Measurements from ENCODE around the gene RAD18.

The RAD18 gene

DNA sequence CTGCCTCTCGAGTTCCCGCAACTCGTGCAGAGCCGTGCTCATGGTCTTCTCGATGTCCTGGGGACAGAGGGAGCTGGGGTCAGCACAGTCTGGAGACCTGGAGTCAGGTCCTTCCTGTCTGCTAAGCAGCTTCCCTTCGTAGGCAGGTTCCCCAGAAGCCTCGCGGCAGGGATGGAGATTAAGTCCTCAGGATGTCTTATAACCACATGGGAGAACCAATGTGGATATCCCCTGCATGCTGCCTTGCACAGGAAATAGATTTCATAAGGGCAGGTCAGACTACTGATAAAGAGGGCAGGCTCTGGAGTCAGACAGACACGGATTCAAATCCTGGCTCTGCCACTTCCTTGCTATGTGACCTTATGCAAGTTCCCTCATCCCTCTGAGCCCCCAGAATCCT, 22.6 kb upstream of the RAD18 start:
- DNase-seq (ENCODE audit: low spot score) = no peak

DNA sequence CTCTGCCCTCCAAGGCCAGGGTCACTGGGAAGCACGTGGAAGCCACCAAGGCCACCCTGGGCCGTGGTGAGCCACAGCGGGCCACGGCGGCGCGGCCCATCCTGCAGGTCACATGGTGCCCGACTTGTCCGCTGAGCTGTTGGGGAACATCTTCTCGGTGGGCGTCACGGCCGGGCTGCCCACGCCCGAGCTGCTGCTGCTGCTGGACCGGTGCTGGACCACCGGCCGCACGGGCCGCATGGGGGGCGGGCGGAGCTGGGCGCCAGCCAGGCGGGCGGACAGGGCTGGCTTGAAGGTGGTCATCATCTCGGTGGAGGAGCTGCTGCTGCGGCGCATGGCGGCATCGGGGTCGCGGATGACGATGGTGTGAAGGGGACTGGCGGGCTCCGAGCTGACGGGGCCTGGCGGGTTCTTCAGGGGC, 22.1 kb upstream of the RAD18 start:
- DNase-seq (ENCODE audit: low spot score) = no peak

DNA sequence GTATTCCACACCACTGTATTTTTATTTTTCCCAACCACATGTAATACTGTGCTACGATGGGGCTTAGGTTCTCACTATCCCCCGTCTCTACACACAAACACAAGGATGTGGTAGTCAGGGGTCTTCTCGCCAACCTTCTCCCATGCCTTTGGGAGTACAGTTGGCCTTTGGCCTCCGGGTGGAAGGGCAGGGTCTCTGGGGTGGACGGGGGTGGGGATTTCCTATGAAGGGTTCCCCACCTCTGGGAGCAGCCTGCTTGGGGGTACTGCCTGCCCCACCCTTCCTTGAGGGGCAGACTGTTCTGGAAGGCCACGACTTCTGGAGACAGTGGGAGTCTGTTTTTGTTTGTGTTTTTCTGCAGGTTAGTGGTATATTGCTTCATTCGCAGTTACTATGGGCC, 21.3 kb upstream of the RAD18 start:
- DNase-seq (ENCODE audit: low spot score) = no peak

DNA sequence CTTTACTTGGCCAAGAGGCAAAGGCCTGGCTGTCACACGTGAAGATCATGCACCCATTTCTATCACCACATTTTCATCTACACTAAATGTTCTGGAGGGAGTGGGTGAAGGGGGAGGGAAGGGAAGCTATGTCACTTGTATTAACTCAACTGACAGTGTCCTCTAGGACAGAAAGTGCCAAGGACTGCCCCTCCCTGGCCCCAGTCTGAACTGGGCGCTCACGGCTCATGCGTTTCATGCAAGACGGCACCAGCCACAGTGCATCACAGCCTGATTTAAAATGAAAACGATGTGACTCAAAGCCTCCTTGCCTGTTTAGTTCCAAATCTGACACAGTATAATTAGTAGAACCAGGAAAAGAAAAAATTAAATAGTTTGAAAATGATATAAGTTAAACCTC, 20.8 kb upstream of the RAD18 start:
- DNase-seq (ENCODE audit: low spot score) = no peak

DNA sequence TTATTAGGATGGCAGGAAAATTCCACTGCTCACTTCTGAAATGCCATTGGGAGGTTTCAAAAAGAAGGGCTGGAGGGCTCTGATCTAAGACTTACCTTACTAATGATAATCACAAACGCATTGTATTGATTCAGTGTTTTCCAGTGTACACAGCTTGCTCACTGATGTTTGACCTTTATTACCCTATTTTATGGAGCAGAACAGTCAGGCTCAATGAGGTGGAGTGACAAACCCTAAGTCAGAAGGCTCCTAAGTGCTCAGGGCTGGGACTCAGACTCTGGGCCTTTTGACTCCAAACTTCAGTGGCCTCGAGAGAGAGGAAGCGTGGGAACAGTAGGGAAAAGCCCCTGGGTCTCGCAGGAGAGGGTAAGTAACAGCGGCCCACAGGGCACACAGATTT, 20.3 kb upstream of the RAD18 start:
- no peak for DNase-seq (ENCODE audit: low spot score)

DNA sequence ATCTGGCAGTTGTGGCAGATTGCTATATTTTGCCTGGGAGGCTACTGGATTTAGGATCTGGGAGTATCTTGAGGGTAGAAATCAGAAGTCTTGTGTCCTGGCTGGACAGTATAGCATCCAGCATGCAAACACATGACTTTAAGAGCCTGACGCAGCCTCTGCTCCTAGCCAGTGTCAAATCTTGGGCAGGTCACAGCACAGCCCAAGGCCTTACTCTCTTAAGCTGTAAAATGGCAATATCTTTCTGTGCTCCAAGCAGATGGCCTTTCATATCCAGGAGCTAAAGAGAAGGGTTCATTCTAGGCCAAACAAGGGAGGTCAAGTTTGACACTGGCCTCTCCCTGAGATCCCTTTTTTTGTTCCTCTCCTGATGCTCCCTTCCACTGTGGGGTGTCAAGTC, 19.8 kb upstream of the RAD18 start:
- DNase-seq (ENCODE audit: low spot score) = no peak

DNA sequence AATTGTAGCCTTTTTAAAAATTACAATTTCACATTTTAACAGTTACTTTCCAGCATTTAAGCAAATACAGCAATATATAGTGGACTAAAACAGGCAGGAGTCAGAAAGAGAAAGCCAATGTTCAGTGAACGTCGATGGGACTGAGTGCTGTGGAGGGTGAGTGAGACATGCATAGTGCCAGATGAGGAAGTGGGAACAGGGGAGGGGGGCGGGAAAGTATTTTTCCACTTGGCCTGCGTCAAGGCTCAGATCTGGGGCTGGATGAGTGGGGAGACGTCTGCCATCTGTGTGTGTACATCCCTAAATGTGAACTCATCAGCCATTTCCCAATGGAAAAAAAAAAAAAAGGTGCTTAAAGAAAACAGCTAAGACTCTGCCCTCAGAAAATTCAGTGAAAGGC, 19.2 kb upstream of the RAD18 start:
- DNase-seq (ENCODE audit: low spot score) = peak; percentile 39

DNA sequence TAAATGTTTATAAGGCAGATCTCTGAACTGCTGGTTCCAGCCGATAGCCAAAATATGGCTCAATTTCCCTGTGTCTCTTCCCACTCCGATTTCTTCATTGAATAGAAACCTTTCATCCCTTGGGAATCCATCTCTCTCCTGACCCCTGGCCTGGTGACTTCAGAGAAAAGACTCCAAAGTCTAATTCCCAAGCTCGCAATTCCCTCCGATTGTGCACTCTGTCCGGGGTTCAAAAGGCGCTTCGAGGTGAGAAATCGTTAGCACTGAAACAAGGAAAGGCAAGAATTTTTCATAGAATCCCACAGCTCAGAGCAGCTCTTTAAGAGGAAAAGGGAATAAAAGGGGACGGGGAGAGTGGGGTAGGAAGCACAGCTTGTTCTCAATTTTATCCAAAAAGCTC, 18.4 kb upstream of the RAD18 start:
- DNase-seq (ENCODE audit: low spot score) = no peak

DNA sequence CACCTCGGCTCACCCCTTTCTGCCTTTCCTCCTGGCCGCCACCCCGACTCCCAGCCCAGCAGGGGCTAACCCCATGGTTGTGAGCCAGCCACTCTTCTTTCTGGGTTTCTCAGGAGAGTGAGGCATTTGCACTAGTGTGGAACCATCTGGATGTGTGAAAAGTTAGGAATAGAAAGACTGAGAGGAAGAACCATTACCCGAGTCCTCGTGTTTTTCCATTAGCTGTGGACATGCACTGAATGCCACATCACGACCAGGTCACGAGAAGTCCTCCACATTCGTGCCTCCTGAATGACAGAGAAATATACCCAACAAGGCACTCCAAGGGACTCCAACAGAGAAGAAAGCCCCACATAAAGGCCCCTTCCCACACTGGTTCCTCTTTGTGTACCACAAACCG, 18.0 kb upstream of the RAD18 start:
- DNase-seq (ENCODE audit: low spot score) = no peak

DNA sequence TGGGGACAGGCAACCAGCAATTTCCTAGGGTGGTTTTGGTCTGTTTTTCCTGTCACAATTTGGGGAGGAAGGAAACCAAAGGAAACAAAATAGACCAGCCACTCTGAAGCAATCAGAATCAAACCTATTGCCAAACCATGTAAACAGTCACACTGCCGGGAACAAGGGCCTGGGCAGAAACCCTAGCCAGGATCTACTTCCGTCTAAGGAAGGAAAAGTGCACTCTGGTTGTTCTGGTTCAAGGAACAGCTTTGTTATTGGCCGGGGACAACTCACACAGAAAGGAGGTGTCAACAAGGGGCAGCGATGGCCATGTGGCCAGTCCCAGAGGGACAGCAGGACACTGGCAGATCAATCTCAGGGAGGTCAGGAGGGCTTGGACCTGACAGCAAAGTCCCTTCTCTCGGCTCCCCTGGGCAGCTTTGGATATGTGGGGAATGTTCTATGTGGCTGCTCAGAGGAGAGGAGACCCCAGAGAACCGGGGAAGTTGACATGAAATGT, 17.5 kb upstream of the RAD18 start:
- DNase-seq (ENCODE audit: low spot score) = no peak

DNA sequence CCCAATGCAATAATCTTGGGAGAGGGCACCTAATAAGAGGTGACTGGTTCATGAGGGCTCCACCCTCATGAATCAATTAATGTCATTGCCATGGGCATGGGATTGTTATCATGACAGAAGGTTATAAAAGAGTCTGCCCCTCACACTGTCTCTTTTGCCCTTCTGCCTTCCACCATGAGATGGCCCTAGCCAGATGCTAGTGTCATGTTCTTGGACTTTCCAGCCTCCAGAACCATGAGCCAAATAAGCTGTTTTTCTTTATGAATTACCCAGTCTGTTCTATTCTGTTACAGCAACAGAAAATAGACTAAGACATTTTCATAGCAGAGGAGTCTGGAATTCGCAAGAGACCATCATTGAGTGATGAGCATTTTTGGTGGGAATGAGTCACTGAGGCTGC, 16.0 kb upstream of the RAD18 start:
- DNase-seq (ENCODE audit: low spot score) = no peak

DNA sequence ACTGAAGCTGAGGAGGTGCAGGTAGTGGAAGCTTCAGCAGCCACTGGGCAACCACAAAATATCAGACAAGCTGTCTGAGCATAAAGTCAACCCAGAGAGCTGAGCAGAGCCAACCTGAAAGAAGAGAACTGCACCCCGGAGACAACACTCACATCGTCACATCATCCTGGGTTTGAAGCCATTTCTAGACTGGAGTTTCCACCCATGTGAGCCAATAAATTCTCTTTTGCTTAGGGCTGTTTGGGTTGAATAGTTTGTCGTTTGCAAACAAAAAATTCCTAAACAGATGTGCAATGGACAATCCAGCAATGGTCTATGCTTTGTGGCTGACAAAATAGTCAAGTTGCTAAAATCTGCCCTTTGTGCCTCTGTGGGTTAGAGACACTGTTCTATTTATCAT, 15.3 kb upstream of the RAD18 start:
- DNase-seq (ENCODE audit: low spot score) = no peak

DNA sequence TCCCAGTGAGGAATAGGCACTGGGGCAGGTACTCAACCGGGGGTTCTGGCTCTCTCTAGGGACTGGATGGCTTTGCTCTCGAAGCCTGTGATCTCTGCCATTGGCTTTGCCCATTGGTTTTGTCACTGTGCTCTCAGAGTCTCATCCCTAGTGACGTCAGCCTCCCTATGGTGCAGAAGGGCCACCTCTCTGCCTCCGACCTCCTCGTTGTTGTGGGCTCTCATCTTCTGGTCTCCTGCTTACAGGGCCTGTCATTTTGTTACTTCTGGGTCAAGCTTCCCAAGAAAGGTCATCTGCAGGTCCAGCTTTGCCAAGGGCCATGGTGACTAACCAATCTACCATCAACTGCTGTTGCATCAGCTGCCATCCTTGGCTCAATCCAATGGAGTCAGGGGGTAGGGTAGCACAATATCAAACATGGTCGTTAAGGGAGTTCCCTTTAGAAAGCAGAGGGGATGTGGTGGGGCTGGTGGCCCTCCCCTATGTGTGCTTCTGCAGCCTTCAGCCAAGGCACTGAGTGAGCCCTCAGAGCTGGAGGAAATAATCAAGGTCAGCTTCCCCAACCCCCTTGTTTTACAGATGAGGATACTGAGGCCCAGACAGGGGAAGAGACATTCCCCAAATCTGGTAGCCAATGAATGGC, 13.4 kb upstream of the RAD18 start:
- no peak for DNase-seq (ENCODE audit: low spot score)

DNA sequence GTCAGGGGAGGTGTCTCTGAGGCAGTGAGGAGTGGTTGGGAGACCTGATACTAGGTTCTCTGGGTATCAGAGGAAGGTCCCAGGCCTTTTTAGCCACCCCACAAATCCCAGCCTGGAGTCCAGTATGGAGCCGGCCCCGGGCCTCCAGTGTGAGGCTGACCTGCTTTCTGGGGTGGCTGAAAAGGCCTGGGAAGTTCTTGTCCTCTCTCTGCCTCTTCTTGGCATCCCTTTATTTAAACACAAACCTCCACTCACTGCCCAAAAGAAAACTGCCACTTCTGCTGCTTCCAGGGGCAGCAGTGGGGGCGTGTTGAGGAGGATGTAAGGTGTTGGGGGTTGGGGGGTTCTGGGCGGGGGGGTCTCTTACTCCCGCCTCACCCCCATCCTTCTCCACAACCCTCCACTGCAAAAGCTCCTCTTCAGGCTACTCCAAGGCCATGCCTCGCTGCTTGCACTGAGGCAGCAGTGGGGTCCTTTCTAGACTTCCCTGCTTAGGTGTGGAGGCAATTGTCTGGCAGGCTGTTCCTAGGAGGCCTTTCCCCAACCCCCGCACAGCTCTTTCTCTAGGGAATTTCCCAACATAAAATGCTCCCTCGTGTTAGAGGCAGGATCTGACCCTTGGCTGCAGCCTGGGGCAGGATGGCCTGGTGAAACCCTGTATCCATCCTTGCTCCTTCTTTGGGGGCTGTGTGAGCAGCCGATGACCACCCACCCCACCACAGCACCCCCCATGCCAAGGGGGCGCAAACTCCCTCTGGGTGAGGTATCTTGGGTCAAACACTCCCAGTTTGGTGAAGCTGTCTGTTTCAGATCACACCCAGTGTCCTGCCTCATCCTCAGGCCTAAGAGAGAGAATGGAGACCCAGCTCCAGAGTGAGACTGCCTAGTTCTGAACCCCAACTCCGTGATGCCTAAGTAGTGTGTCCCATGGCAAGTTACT, 12.1 kb upstream of the RAD18 start:
- no peak for DNase-seq (ENCODE audit: low spot score)

DNA sequence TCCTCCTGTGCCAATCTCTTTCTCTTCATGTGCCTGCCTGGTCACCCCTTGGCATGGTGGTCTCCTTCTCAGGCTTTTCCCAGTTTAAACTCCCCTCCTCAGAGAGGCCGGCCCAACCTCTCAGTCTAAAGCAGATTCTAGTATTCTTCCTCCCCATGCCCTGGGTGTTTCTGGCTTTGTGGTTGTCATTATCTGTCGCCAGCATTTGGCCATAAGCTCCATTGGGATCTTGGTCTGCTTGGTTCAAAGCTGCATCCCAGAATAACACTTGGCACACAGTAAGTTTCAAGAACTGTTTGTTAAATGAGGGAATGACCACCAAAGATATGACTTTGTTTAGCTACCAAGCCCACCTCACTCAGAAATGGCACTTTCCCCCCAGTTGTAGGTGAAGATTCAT, 11.2 kb upstream of the RAD18 start:
- no peak for DNase-seq (ENCODE audit: low spot score)

DNA sequence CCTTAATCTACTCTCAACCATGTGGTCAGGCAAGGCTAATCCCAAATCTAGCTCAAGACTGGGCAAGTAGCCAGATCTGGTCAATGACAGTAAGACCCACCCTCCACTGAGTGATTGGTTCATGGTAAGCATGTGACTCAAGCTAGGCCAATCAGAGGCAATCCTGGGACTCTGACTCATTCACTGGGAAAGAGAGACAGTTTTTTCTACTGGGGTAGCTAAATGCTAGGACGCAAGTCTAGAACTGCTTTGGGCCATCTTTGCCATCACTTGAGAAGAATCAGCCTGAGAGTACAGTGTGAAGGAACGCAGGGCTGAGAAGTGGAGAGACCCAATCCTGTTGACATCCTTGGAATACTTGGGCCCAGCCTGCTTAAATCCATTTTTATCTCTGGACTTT, 9.4 kb upstream of the RAD18 start:
- no peak for DNase-seq (ENCODE audit: low spot score)

DNA sequence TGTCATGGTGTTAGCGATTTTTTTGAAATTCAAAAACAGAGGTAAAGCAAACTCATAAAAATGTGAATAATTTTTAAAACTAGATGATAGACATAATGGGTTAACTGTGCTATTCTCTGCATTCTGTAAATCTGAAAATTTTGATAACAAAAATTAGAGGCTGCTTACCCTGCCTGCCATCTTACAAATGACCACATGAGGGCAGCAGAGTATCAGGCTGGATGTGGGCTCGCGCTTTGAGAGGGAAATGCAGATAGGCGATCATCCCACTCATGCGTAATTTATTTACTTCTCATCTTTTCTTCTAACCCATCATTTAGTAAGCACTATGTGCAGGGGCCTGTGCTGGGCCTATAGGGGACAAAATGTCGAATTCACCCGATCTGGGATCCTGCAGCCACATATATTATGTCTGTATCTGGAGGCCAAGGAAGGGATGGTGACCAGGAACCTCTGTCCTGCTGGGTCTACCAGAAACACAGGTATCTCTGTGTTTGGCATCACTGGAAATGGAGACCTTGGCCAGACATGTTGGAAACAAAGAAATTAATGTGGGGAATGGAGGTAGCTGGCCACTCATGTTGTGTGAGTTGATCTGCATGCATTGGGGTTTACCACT, 7.8 kb upstream of the RAD18 start:
- peak; percentile 76 for DNase-seq (ENCODE audit: low spot score)

DNA sequence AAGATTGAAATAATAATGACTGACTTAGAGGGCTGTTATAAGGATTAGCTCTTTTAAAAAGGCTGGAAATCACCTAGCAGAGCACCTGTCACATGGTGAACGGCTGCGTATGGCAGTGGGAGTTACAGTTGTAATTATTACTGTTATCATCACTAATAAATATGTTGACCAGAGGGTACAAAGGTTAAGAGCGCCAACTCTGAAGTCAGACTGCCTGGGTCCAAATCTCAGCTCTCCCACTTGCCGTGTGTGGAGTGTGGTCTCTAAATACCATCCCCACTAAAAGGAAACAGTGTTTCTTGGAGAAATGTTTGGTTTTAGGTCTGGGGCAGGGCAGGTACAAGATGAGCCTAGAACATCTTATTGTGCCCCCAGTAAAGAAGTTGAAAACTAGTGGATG, 6.0 kb upstream of the RAD18 start:
- no peak for DNase-seq (ENCODE audit: low spot score)

DNA sequence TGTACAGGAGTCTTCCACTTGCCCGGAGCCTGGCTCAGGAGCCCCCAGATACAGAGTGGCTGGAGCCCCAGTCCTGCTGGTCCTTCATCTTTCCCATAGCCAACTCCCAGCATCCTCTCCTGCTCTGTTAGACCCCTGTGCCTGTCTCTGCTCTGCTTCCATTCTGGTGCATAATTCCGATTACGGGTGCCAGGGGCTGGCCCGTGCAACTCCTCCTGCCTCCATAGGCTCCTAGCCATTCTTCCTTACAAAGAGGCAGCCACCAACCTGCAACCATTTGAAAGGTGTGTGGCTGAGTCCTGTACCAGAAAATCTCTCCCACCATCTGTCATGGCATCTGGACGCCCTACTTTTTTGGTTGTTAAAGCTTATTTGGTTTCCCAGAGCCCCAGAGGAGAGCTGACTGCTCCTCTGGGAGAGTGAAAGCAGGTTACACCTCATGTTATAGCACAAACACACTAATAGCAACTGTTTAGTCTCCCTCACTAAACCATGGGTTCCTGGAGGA, 5.2 kb upstream of the RAD18 start:
- no peak for DNase-seq (ENCODE audit: low spot score)

DNA sequence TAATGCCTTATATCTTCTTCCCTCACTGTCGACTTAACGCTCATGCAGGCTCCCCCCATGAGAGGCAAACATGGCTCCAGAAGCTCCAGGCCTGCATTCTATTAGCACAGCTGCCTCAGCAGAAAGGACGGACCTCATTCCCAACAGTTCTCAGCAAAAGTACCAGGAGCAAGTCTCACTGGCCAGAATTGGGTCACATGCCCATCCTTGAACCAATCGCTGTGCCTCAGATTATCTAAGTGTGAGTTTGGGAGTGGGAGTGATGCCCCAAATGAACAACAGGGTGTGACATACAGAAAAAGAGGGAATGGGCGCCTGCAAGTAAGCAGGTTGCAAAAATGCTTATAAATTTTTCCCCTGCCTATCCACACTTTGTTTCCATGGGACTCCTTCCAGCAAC, 4.3 kb upstream of the RAD18 start:
- DNase-seq (ENCODE audit: low spot score) = no peak

DNA sequence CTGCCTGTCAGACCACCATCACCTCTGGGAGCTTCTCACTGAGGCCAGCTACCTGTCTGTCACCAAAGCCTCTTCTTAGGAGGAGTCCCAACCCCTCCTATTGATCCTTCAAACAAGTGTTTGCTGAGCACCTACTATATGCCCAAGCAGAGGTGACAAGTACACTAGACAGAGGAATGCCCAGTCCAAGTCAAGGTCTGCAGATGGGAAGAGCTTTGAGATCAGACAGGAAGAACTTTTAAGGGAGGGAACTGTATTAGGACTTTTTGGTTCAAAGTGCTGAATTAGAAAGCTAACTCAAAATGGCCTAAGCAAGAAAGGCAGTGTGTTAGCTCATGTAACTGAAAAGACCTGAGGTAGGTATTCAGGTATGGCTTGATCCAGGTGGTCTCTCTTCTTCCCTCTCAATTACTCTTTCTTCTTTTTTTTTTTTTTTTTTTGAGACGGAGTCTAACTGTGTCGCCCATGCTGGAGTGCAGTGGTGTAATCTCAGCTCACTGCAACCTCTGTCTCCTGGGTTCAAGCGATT, 3.6 kb upstream of the RAD18 start:
- no peak for DNase-seq (ENCODE audit: low spot score)

DNA sequence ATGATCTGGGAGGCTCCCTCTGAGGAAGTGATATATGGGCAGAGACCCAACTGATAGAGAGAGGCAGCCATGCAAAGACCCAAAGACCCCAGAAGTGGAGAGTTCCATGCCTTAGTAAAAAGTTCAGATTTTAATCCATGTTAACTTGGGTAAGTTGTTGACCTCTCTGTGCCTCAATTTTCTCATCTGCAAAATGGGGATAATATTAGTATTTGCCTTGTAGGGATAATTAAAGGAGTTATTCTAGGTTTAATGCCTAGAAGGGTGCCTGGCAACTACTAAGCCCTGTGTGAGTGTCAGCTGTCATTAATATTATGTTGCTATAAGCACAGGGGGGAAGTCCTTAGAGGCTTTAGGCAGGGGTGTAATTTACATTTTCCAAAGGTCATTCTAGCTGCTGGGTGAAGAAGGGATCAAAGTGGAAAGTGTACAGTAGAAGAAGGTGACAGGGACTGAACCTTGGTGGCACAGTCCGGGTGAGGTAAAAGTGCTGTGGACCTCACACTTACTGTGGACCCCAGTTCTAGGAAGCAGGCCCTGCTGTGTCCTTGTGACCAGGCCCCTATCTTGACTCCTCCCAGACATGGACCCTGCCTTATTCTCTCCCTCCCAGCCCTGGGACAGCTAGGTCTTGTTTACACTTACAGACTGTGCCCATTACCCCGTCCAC, 3.0 kb upstream of the RAD18 start:
- DNase-seq (ENCODE audit: low spot score) = no peak

Data from pons (tissue), 1 donor.